COLO829 (cell line): Measurements from ENCODE around the gene ZCCHC14.

Experiments
- DNase-seq: peaks from one replicate; pipeline ENCODE4 v3.0.0; 2012; ENCODE audit warnings: low spot score

ZCCHC14 gene

GRCh38 chr16:87457061-87457611 is 35.7 kb downstream of the ZCCHC14 start:
- DNase-seq, result peak; percentile 29

- no peak for DNase-seq
Observed at GRCh38 chr16:87454391-87454790, 38.4 kb downstream of the ZCCHC14 start.

GRCh38 chr16:87453326-87453725 is 39.5 kb downstream of the ZCCHC14 start:
- no peak for DNase-seq

GRCh38 chr16:87451563-87452210 is 41.1 kb downstream of the ZCCHC14 start:
- no peak for DNase-seq

- DNase-seq, result no peak
Observed at GRCh38 chr16:87448866-87449265, 44.0 kb downstream of the ZCCHC14 start.

- DNase-seq, result no peak
Observed at GRCh38 chr16:87447323-87447722, 45.5 kb downstream of the ZCCHC14 start.

GRCh38 chr16:87446479-87446878 is 46.3 kb downstream of the ZCCHC14 start:
- DNase-seq, result no peak

GRCh38 chr16:87445486-87445885 is 47.3 kb downstream of the ZCCHC14 start:
- DNase-seq, result no peak

GRCh38 chr16:87443964-87444363 is 48.9 kb downstream of the ZCCHC14 start:
- no peak for DNase-seq

- DNase-seq, result no peak
Observed at GRCh38 chr16:87443016-87443415, 49.8 kb downstream of the ZCCHC14 start.

GRCh38 chr16:87442581-87442966 is 50.2 kb downstream of the ZCCHC14 start:
- no peak for DNase-seq

GRCh38 chr16:87441886-87442580 is 50.8 kb downstream of the ZCCHC14 start:
- DNase-seq, result no peak

GRCh38 chr16:87439926-87440325 is 52.9 kb downstream of the ZCCHC14 start:
- no peak for DNase-seq

- no peak for DNase-seq
Observed at GRCh38 chr16:87438611-87438985, 54.2 kb downstream of the ZCCHC14 start.

- DNase-seq, result no peak
Observed at GRCh38 chr16:87437911-87438610, 54.8 kb downstream of the ZCCHC14 start.

- DNase-seq, result no peak
Observed at GRCh38 chr16:87437327-87437726, 55.5 kb downstream of the ZCCHC14 start.

GRCh38 chr16:87436225-87437172 is 56.3 kb downstream of the ZCCHC14 start:
- no peak for DNase-seq

- no peak for DNase-seq
Observed at GRCh38 chr16:87435372-87436224, 57.2 kb downstream of the ZCCHC14 start.

GRCh38 chr16:87434146-87434667 is 58.6 kb downstream of the ZCCHC14 start:
- DNase-seq, result no peak

GRCh38 chr16:87432330-87432915 is 60.4 kb downstream of the ZCCHC14 start:
- no peak for DNase-seq
